Smooth muscle cell of bladder (primary cell): ENCODE measurements around the gene PAOX. TPM values are rescaled to one million over a fixed set of nuclear protein-coding genes. Genes with fewer than 3 reads are reported as not detected.

Experiments
- total RNA-seq: library from RNA; depleted of rRNA; stranded (reverse); fragments of >200 nt; gene quantifications from 2 replicates; pipeline ENCODE4 v1.2.3, GENCODE V29; 2014

Gene PAOX
- total RNA-seq: 6.0 TPM in 2 replicates

GRCh38 chr10:133379152-133379800 lies at the start of gene PAOX:
Gene PAOX, plus strand, starts transcription at chr10:133379262. Its CDS starts 55 bp downstream, at chr10:133379317.

GRCh38 chr10:133336577-133337369 lies 42.3 kb upstream of the PAOX start, which contains the start of gene CALY:
Gene CALY, minus strand, starts transcription at chr10:133336896. Its CDS starts 7,907 bp downstream, at chr10:133328989.

GRCh38 chr10:133357285-133358161 lies 21.5 kb upstream of the PAOX start, which contains the start of gene FUOM:
Gene FUOM, minus strand, starts transcription at chr10:133358019. Its CDS starts 12 bp downstream, at chr10:133358007.

GRCh38 chr10:133373174-133374090 lies 5.6 kb upstream of the PAOX start, which contains the start of gene ECHS1:
Gene ECHS1, minus strand, starts transcription at chr10:133373354. Its CDS starts 21 bp downstream, at chr10:133373333.

GRCh38 chr10:133394064-133394663 lies 15.1 kb downstream of the PAOX start, which contains the start of gene MTG1:
Gene MTG1, plus strand, starts transcription at chr10:133394157. Its CDS starts 64 bp downstream, at chr10:133394221.

GRCh38 chr10:133424601-133425000 lies 45.5 kb downstream of the PAOX start, which contains the start of gene SPRN:
Gene SPRN, minus strand, starts transcription at chr10:133424625. Its CDS starts 944 bp downstream, at chr10:133423681.

Other genes with a start within 250 kb of the PAOX start
- gene KNDC1, start 219.0 kb upstream of the PAOX start, total RNA-seq: 0.57 and 1.3 TPM in 2 replicates
- gene UTF1, start 149.0 kb upstream of the PAOX start, total RNA-seq: not detected in 2 replicates
- gene VENTX, start 141.4 kb upstream of the PAOX start, total RNA-seq: not detected in 2 replicates
- 0.71 and 1.3 TPM in 2 replicates for gene ADAM8, start 102.4 kb upstream of the PAOX start, total RNA-seq
- gene TUBGCP2, start 70.4 kb upstream of the PAOX start, total RNA-seq: 53.9 and 61.8 TPM in 2 replicates
- gene ZNF511, start 70.3 kb upstream of the PAOX start, total RNA-seq: 20.5 and 25.7 TPM in 2 replicates
- gene CALY, start 42.4 kb upstream of the PAOX start, total RNA-seq: not detected in 2 replicates
- gene PRAP1, start 31.9 kb upstream of the PAOX start, total RNA-seq: not detected in 2 replicates
- gene FUOM, start 21.2 kb upstream of the PAOX start, total RNA-seq: 6.7 and 15.5 TPM in 2 replicates
- gene ECHS1, start 5.9 kb upstream of the PAOX start, total RNA-seq: 57.0 and 70.7 TPM in 2 replicates
- 22.5 and 29.8 TPM in 2 replicates for gene MTG1, start 14.9 kb downstream of the PAOX start, total RNA-seq
- gene SPRN, start 45.4 kb downstream of the PAOX start, total RNA-seq: 0.43 and 0.46 TPM in 2 replicates
- 1.3 and 1.9 TPM in 2 replicates for gene SCART1, start 74.7 kb downstream of the PAOX start, total RNA-seq
- 0.28 and 0.37 TPM in 2 replicates for gene CYP2E1, start 148.1 kb downstream of the PAOX start, total RNA-seq
- not detected in 2 replicates for gene SYCE1, start 186.3 kb downstream of the PAOX start, total RNA-seq
- gene FRG2B, start 247.5 kb downstream of the PAOX start, total RNA-seq: not detected in 2 replicates